HCT116 (cell line): ENCODE results near the gene ATXN1. TPM values are rescaled to one million over a fixed set of nuclear protein-coding genes. Genes with fewer than 3 reads are reported as not detected.

ENCODE experiments used
- ATAC-seq: fragments of 200-7000 bp; cut with Tn5 transposase; 2 replicates; pipeline ENCODE4 v1.9.1; 2020; ENCODE audit warnings: mild to moderate bottlenecking, moderate library complexity
- BruUV-seq: library from RNA; stranded (reverse); fragments of 400-500 nt; replicated peaks from 2 replicates; lab custom pipeline; 2021; lab: Mats Ljungman, UMichigan
- CTCF ChIA-PET: fragments of 300-600 bp; sonication (Branson Sonifier 250); formaldehyde crosslinking; loops from one replicate; lab custom pipeline; 2021; ENCODE audit warnings: antibody characterized with exemption; lab: Charles Lee
- POLR2A ChIA-PET: fragments of 300-600, 350-600 bp; sonication (Branson Sonifier 250); formaldehyde crosslinking; loops from one replicate; lab custom pipeline; 2021; ENCODE audit warnings: antibody characterized with exemption; lab: Charles Lee
- RAD21 ChIA-PET, 2 experiments: fragments of 300-600 bp; sonication (Branson Sonifier 250); formaldehyde crosslinking; loops; one replicate each; lab custom pipeline; 2023; ENCODE audit warnings: low total read pairs in 2 of 2; ENCODE audit not compliant: uncharacterized antibody in 2 of 2, unreplicated experiment in 2 of 2, low non-redundant PET in 1 of 2; lab: Charles Lee
- DNase-seq: peaks from one replicate; pipeline ENCODE4 v3.0.0-alpha.2; 2010; ENCODE audit warnings: low read depth, low spot score
- H2AFZ ChIP-seq: fragments of 200-600 bp; shearing (Covaris generic), sonication (generic); 2 replicates; pipeline ENCODE4 v1.6.1; 2017; ENCODE audit warnings: low read depth, mixed run types, mixed read lengths, antibody characterized with exemption, low read length; ENCODE audit not compliant: poor library complexity, severe bottlenecking
- H3K27ac ChIP-seq: 2 replicates; pipeline ENCODE4 v1.5.1; 2012; ENCODE audit warnings: low read depth, low read length
- H3K27me3 ChIP-seq: fragments of 200-600 bp; sonication (generic); 2 replicates; pipeline ENCODE4 v1.6.1; 2016; ENCODE audit warnings: mixed run types, low read length, mixed read lengths; ENCODE audit not compliant: insufficient read depth
- H3K36me3 ChIP-seq, 2 experiments: fragments of 200-500 bp in 1 of 2; fragments of 200-600 bp in 1 of 2; sonication (Bioruptor generic) in 1 of 2; sonication (generic) in 1 of 2; 2 replicates each; pipeline versions ENCODE4 v1.5.1 to v1.6.1; 2014 to 2016; ENCODE audit warnings: low read length in 2 of 2, inconsistent platforms in 1 of 2, mixed read lengths in 1 of 2, mixed run types in 1 of 2; ENCODE audit not compliant: insufficient read depth in 2 of 2, control insufficient read depth in 1 of 2
- H3K4me1 ChIP-seq, 2 experiments: fragments of 200-600 bp in 1 of 2; sonication (generic) in 1 of 2; 2 replicates each; pipeline versions ENCODE4 v1.5.1 to v1.6.1; 2012 to 2017; ENCODE audit warnings: low read length in 2 of 2, inconsistent platforms in 1 of 2, mild to moderate bottlenecking in 1 of 2, mixed read lengths in 1 of 2, mixed run types in 1 of 2, moderate library complexity in 1 of 2; ENCODE audit not compliant: insufficient read depth in 2 of 2, control insufficient read depth in 1 of 2
- H3K4me2 ChIP-seq: fragments of 200-600 bp; sonication (generic); 2 replicates; pipeline ENCODE4 v1.6.1; 2017; ENCODE audit warnings: mixed run types, low read length, mixed read lengths
- H3K4me3 ChIP-seq, 2 experiments: fragments of 200-600 bp in 1 of 2; sonication (generic) in 1 of 2; replicated peaks in 1 of 2; 2 replicates each; pipeline ENCODE4 v1.5.1; 2011 to 2016; ENCODE audit warnings: low read length in 2 of 2, control low read depth in 1 of 2, low read depth in 1 of 2, mild to moderate bottlenecking in 1 of 2, mixed read lengths in 1 of 2, mixed run types in 1 of 2
- H3K79me2 ChIP-seq: fragments of 200-600 bp; sonication (generic); 2 replicates; pipeline ENCODE4 v1.6.1; 2017; ENCODE audit warnings: mild to moderate bottlenecking, mixed run types, low read length, moderate library complexity, mixed read lengths; ENCODE audit not compliant: insufficient read depth
- H3K9ac ChIP-seq: fragments of 200-600 bp; sonication (generic); 2 replicates; pipeline ENCODE4 v1.6.1; 2016; ENCODE audit warnings: low read length, mixed read lengths
- H3K9me2 ChIP-seq: fragments of 200-600 bp; sonication (generic), shearing (Covaris generic); 2 replicates; pipeline ENCODE4 v1.6.1; 2017; ENCODE audit warnings: mixed run types, mild to moderate bottlenecking, moderate library complexity; ENCODE audit not compliant: insufficient read depth
- H3K9me3 ChIP-seq, 2 experiments: fragments of 200-500 bp in 1 of 2; fragments of 200-600 bp in 1 of 2; sonication (Bioruptor generic) in 1 of 2; sonication (generic) in 1 of 2; 2 replicates each; pipeline ENCODE4 v1.6.1; 2014 to 2017; ENCODE audit warnings: low read length in 2 of 2, mixed read lengths in 2 of 2, inconsistent platforms in 1 of 2, low read depth in 1 of 2, mild to moderate bottlenecking in 1 of 2, mixed run types in 1 of 2, moderate library complexity in 1 of 2; ENCODE audit not compliant: control insufficient read depth in 1 of 2, insufficient read depth in 1 of 2
- H4K20me1 ChIP-seq: fragments of 200-600 bp; sonication (generic), shearing (Covaris generic); 2 replicates; pipeline ENCODE4 v1.6.1; 2017; ENCODE audit warnings: mixed run types, mild to moderate bottlenecking, moderate library complexity; ENCODE audit not compliant: insufficient read depth
- CBX3 ChIP-seq: IDR thresholded peaks from 2 replicates; pipeline ENCODE4 v1.6.1; 2012; ENCODE audit warnings: low read depth
- CEBPB ChIP-seq: IDR thresholded peaks from 2 replicates; pipeline ENCODE4 v1.6.1; 2012; ENCODE audit warnings: low read depth
- ELF1 ChIP-seq: IDR thresholded peaks from 2 replicates; pipeline ENCODE4 v1.6.1; 2012; ENCODE audit warnings: low read depth, borderline replicate concordance
- EZH2phosphoT487 ChIP-seq: fragments of 200-600 bp; IDR thresholded peaks from 2 replicates; pipeline ENCODE4 v1.6.1; 2018; ENCODE audit warnings: antibody characterized with exemption, borderline replicate concordance
- JUND ChIP-seq: IDR thresholded peaks from 2 replicates; pipeline ENCODE4 v1.6.1; 2012
- MAX ChIP-seq: IDR thresholded peaks from 2 replicates; pipeline ENCODE4 v1.6.1; 2012
- RAD21 ChIP-seq: IDR thresholded peaks from 2 replicates; pipeline ENCODE4 v1.6.1; 2012; ENCODE audit warnings: low read depth, mild to moderate bottlenecking
- ZFX ChIP-seq: fragments of 450-650 bp; IDR thresholded peaks from 2 replicates; pipeline ENCODE4 v1.6.1; 2017
- ZNF274 ChIP-seq: fragments of 200-500 bp; sonication (Bioruptor generic); IDR thresholded peaks from 2 replicates; pipeline ENCODE4 v1.6.1; 2014; ENCODE audit warnings: mild to moderate bottlenecking, low read depth, low read length, inconsistent platforms
- intact Hi-C: fragments of 100-400 bp; cut with micrococcal nuclease; formaldehyde crosslinking; loops from 2 replicates; pipeline ENCODE4 v1.10.0; 2022
- total RNA-seq: library from RNA; stranded (reverse); gene quantifications from one replicate; pipeline ENCODE4 v1.2.1, GENCODE V29; 2021; ENCODE audit not compliant: unreplicated experiment
- TF ChIP-seq, protein P1 (sequence below): IDR thresholded peaks from 2 replicates; pipeline ENCODE4 v1.6.1; 2011; ENCODE audit warnings: mild to moderate bottlenecking, low read length, moderate library complexity; ENCODE audit not compliant: insufficient replicate concordance; ENCODE audit errors: extremely low read depth
- TF ChIP-seq, protein P2 (sequence below): IDR thresholded peaks from 2 replicates; pipeline ENCODE4 v1.6.1; 2012

The ATXN1 gene
- total RNA-seq, 1 experiment from 2014 or later = 21.0 TPM

- intact Hi-C loops = no loop called here
- TF ChIP-seq, protein P1, sequence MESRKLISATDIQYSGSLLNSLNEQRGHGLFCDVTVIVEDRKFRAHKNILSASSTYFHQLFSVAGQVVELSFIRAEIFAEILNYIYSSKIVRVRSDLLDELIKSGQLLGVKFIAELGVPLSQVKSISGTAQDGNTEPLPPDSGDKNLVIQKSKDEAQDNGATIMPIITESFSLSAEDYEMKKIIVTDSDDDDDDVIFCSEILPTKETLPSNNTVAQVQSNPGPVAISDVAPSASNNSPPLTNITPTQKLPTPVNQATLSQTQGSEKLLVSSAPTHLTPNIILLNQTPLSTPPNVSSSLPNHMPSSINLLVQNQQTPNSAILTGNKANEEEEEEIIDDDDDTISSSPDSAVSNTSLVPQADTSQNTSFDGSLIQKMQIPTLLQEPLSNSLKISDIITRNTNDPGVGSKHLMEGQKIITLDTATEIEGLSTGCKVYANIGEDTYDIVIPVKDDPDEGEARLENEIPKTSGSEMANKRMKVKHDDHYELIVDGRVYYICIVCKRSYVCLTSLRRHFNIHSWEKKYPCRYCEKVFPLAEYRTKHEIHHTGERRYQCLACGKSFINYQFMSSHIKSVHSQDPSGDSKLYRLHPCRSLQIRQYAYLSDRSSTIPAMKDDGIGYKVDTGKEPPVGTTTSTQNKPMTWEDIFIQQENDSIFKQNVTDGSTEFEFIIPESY = no peak
- TF ChIP-seq JUND (no peak), EZH2phosphoT487 (no peak), ELF1 (no peak), RAD21 (no peak), ZNF274 (no peak), CEBPB (no peak), CBX3 (no peak), MAX (no peak), ZFX (no peak)
- TF ChIP-seq, protein P2, sequence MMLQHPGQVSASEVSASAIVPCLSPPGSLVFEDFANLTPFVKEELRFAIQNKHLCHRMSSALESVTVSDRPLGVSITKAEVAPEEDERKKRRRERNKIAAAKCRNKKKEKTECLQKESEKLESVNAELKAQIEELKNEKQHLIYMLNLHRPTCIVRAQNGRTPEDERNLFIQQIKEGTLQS = no peak
- no peak for DNase-seq
- Histone ChIP-seq H3K4me2 (no peak overlapping the region), H3K9ac (no peak overlapping the region), H3K36me3 (no peaks in the 10 kb centered on the region), H2AFZ (no peak overlapping the region), H3K4me3 (no peak overlapping the region), H3K27ac (no peak overlapping the region), H3K27me3 (no peaks in the 10 kb centered on the region), H3K79me2 (no peaks in the 10 kb centered on the region), H3K9me2 (no peaks in the 10 kb centered on the region), H3K4me1 (no peaks in the 10 kb centered on the region), H4K20me1 (no peaks in the 10 kb centered on the region), H3K9me3 (no peaks in the 10 kb centered on the region)
- no TSS peak for BruUV-seq
- no peak for ATAC-seq
- ChIA-PET POLR2A (no interaction called here), RAD21 (no interaction called here), CTCF (no interaction called here)
Measured at GRCh38 chr6:16572317-16572716, 188.9 kb downstream of the ATXN1 start.
